Medulla oblongata (tissue), 1 donor: ENCODE measurements around the gene EHMT1.

Experiments used
- DNase-seq: peaks from one replicate; pipeline ENCODE4 v3.0.0-alpha.2; 2015; ENCODE audit errors: extremely low spot score

EHMT1 gene

GRCh38 chr9:137618105-137619067 lies at the start of gene EHMT1:
TSS of gene EHMT1 (plus strand) at chr9:137619005. CDS start at chr9:137619029, 24 bp downstream.
- DNase-seq = peak; percentile 90

GRCh38 chr9:137569609-137570203 lies 49.1 kb upstream of the EHMT1 start:
- no peak for DNase-seq

- DNase-seq = no peak
Observed at GRCh38 chr9:137570566-137570965, 48.2 kb upstream of the EHMT1 start.

GRCh38 chr9:137574192-137574591 lies 44.6 kb upstream of the EHMT1 start:
- no peak for DNase-seq

- DNase-seq = peak; percentile 30
Observed at GRCh38 chr9:137575364-137575715, 43.5 kb upstream of the EHMT1 start.

- DNase-seq = no peak
Observed at GRCh38 chr9:137575716-137576411, 42.9 kb upstream of the EHMT1 start.

- peak; percentile 95 for DNase-seq
Observed at GRCh38 chr9:137578518-137579258, 40.1 kb upstream of the EHMT1 start, which contains the start of gene DPH7. TSS of gene DPH7 (minus strand) at chr9:137578925. CDS start at chr9:137578777, 148 bp downstream.

- no peak for DNase-seq
Observed at GRCh38 chr9:137579259-137579604, 39.6 kb upstream of the EHMT1 start.

- DNase-seq = no peak
Observed at GRCh38 chr9:137580209-137580953, 38.4 kb upstream of the EHMT1 start.

- no peak for DNase-seq
Observed at GRCh38 chr9:137580954-137581322, 37.9 kb upstream of the EHMT1 start.

GRCh38 chr9:137581361-137582285 lies 37.2 kb upstream of the EHMT1 start:
- DNase-seq = no peak

GRCh38 chr9:137582286-137582860 lies 36.4 kb upstream of the EHMT1 start:
- no peak for DNase-seq

GRCh38 chr9:137583347-137583746 lies 35.5 kb upstream of the EHMT1 start:
- DNase-seq = no peak

GRCh38 chr9:137583957-137584356 lies 34.8 kb upstream of the EHMT1 start:
- no peak for DNase-seq

GRCh38 chr9:137586854-137587253 lies 32.0 kb upstream of the EHMT1 start:
- no peak for DNase-seq

GRCh38 chr9:137588311-137588710 lies 30.5 kb upstream of the EHMT1 start:
- no peak for DNase-seq

GRCh38 chr9:137588891-137589290 lies 29.9 kb upstream of the EHMT1 start:
- no peak for DNase-seq

- DNase-seq = no peak
Observed at GRCh38 chr9:137589441-137590122, 29.2 kb upstream of the EHMT1 start.

GRCh38 chr9:137590123-137590468 lies 28.7 kb upstream of the EHMT1 start:
- DNase-seq = no peak
